Measurements from ENCODE around the gene SPSB2. TPM values are rescaled to one million over a fixed set of nuclear protein-coding genes. Genes with fewer than 3 reads are reported as not detected.

Gene SPSB2
- total and polyA plus RNA-seq, 2 experiments from 2014 or later = 8.2 to 13.1 TPM

DNA sequence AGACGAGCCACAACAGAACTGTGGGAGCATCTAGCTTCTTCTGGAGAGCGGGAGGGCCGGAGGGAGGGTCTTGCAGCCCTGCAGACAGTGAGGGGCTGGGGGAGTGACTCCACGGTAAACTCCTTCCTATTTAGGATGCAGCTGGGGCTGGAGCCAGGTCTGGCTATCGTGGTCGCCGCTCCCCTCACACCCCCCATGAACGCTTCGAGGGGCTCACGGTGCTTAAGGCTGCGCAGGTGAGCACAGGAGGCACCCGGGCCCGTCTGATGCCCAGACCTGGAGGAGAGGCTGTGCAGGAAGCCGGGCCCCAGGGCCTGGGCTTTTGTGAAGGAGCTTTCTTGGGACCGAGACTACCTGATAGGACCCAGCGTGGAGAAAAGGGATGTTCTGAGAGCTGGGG lies 36.3 kb downstream of the SPSB2 start:
- H3K4me3 Mint-ChIP-seq = no peak overlapping the region
- no peak for TF ChIP-seq NANOG (IDR thresholded peaks at IDR 0.05; ENCODE audit: borderline replicate concordance)
- no peak for TF ChIP-seq ZNF114 (CRISPR knock-in tag; IDR thresholded peaks at IDR 0.05)
- no peak for TF ChIP-seq ZNF462 (CRISPR knock-in tag; IDR thresholded peaks at IDR 0.05)
- no peak for TF ChIP-seq EZH2phosphoT487 (IDR thresholded peaks at IDR 0.05; ENCODE audit: unreplicated experiment)
- TF ChIP-seq ZNF331 (CRISPR knock-in tag; IDR thresholded peaks at IDR 0.05; ENCODE audit: low read depth) = no peak

DNA sequence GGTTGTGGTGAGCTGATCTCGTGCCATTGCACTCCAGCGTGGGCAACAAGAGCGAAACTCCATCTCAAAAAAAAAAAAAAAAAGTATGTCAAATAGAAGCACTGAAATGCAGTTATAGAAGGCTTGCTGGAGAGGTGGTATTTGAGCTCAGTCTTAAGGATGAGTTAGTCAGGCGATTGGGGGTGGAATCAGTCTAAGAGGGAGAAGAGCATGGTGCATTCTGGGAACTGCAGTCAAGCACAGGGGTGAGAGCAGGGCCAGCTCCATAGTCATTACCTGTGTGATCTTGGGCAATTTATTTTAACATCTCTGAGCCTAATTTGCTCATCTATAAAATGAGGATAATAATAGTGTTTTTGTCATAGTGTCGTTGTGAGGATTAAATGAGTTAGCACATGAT lies 38.2 kb downstream of the SPSB2 start:
- Mint-ChIP-seq H3K4me3 (peak overlapping the region; percentile 11; the same call in 1 of the 3 replicates), H3K27ac (no peak overlapping the region), H3K27me3 (ENCODE audit: insufficient read depth, low read depth, poor library complexity) (peaks cover 16% of the 10 kb centered on the region), H3K36me3 (ENCODE audit: low read depth) (peaks cover 81% of the 10 kb centered on the region), H3K4me1 (peaks cover 22% of the 10 kb centered on the region), H3K9me3 (no peaks in the 10 kb centered on the region)
- Histone ChIP-seq H3K36me3 (ENCODE audit: insufficient read depth) (peaks cover 8% of the 10 kb centered on the region; the same call in 1 of the 2 replicates), H3K9me2 (ENCODE audit: insufficient read depth) (no peaks in the 10 kb centered on the region), H3K4me1 (ENCODE audit: insufficient read depth) (peaks cover 5% of the 10 kb centered on the region; the same call in 1 of the 2 replicates), H3F3A (replicated peaks; ENCODE audit: low read depth) (peaks cover 21% of the 10 kb centered on the region), H3K4me3 (no peak overlapping the region), H4K20me1 (replicated peaks; ENCODE audit: insufficient read depth) (peaks cover 3% of the 10 kb centered on the region; the same call in 1 of the 2 replicates), H3K27ac (ENCODE audit: low read depth) (no peak overlapping the region), H3K27me3 (ENCODE audit: insufficient read depth) (no peaks in the 10 kb centered on the region), H3K4me2 (no peak overlapping the region), H3K79me2 (replicated peaks; ENCODE audit: insufficient read depth) (peaks cover 5% of the 10 kb centered on the region), H2AFZ (no peak overlapping the region)
- no peak for DNase-seq (ENCODE audit: low spot score)
- ATAC-seq = peak; percentile 13; the same call in 2 of the 3 replicates
- TF ChIP-seq, protein P1, sequence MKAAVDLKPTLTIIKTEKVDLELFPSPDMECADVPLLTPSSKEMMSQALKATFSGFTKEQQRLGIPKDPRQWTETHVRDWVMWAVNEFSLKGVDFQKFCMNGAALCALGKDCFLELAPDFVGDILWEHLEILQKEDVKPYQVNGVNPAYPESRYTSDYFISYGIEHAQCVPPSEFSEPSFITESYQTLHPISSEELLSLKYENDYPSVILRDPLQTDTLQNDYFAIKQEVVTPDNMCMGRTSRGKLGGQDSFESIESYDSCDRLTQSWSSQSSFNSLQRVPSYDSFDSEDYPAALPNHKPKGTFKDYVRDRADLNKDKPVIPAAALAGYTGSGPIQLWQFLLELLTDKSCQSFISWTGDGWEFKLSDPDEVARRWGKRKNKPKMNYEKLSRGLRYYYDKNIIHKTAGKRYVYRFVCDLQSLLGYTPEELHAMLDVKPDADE (IDR thresholded peaks at IDR 0.05) = no peak
- TF ChIP-seq EZH2 (IDR thresholded peaks at IDR 0.05; ENCODE audit: low read depth, unreplicated experiment) (no peak), CREB1 (CRISPR knock-in tag; IDR thresholded peaks at IDR 0.05; ENCODE audit: low read depth) (no peak), STAT1 (IDR thresholded peaks at IDR 0.05; ENCODE audit: unreplicated experiment) (no peak), EZH2phosphoT487 (IDR thresholded peaks at IDR 0.05; ENCODE audit: unreplicated experiment) (no peak), CTCF (conservative IDR thresholded peaks at IDR 0.05; ENCODE audit: low read depth in 2 of 2) (no peak), ZNF114 (CRISPR knock-in tag; IDR thresholded peaks at IDR 0.05) (no peak), POLR2AphosphoS5 (IDR thresholded peaks at IDR 0.05; ENCODE audit: low read depth) (no peak), JUNB (IDR thresholded peaks at IDR 0.05; ENCODE audit: unreplicated experiment) (no peak), ZNF331 (CRISPR knock-in tag; IDR thresholded peaks at IDR 0.05; ENCODE audit: low read depth) (no peak)

More for the DNA sequence above, 36.3 kb downstream of the SPSB2 start:
- Histone ChIP-seq H3K4me2 (no peak overlapping the region), H3K27ac (ENCODE audit: low read depth) (no peak overlapping the region), H3K36me3 (ENCODE audit: insufficient read depth) (peaks cover 5% of the 10 kb centered on the region; the same call in 1 of the 2 replicates), H2AFZ (no peak overlapping the region), H3K4me1 (ENCODE audit: insufficient read depth) (peaks cover 5% of the 10 kb centered on the region; the same call in 1 of the 2 replicates), H4K20me1 (replicated peaks; ENCODE audit: insufficient read depth) (peaks cover 3% of the 10 kb centered on the region; the same call in 1 of the 2 replicates), H3K79me2 (replicated peaks; ENCODE audit: insufficient read depth) (no peaks in the 10 kb centered on the region), H3F3A (replicated peaks; ENCODE audit: low read depth) (peaks cover 18% of the 10 kb centered on the region; the same call in 1 of the 2 replicates), H3K4me3 (no peak overlapping the region), H3K27me3 (ENCODE audit: insufficient read depth) (no peaks in the 10 kb centered on the region), H3K9me2 (ENCODE audit: insufficient read depth) (no peaks in the 10 kb centered on the region)
- H3K36me3 Mint-ChIP-seq (ENCODE audit: low read depth) = peaks cover 67% of the 10 kb centered on the region
- no peak for DNase-seq (ENCODE audit: low spot score)
- H3K27ac Mint-ChIP-seq = no peak overlapping the region
- no peaks in the 10 kb centered on the region for H3K9me3 Mint-ChIP-seq
- H3K27me3 Mint-ChIP-seq (ENCODE audit: insufficient read depth, low read depth, poor library complexity) = peaks cover 22% of the 10 kb centered on the region
- H3K4me1 Mint-ChIP-seq = peaks cover 23% of the 10 kb centered on the region
- ATAC-seq = no peak

Data from GM23338 (cell line).